Measurements from ENCODE around the gene ZNF239.

ZNF239 gene

DNA sequence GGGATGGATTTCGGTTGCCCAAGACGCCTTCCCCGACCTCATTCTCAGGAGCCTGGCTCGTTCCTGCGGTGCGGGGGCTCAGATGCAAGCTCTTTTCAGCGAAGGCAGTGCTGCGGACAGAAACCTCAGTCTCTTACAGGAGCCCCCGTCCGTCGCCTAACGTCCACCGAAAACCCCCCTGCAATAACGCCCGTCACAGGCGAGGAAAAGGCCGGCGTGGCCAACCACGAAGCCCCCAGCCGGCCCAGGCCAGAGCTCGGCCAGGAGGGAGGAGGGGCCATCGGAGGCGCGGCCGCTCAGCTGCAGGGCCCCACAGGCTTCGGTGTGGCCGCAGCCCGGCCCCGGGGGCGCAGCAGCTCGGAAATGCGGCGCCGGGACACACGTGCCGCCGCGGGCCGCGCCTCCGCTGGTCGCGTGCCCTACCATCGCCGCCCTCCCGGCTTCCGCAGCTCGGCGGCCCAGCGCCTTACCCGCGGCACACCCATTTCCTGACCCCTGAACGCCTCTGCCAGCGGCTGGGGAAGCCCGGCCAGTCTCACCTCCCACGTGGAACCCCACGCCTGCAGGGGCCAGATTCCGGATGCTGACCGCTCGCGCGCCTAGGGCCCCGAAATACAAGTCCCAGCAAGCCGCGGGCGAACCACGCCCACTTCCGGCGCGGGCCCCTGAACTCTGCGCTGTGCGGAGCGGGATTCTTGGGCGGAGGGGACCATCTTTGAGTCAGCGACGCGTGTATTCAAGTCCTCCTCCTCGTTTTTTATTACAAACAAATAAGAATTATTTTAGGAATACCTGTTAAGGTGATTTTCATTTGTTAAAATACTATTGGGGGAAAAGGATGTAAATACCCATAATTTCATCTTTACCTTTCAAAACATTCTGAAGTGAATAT lies at the start of gene ZNF239:
Gene ZNF239, minus strand, starts transcription at position 616 of the 892 bp plus-strand sequence. CDS start 16,537 bp downstream, outside the sequence.
- H3K4me3 ChIP-seq (ENCODE audit: control insufficient read depth, low read depth, low read length): peak within 1 kb of the TSS; percentile 69
- no peak for TF ChIP-seq CTCF (IDR thresholded peaks at IDR 0.05; ENCODE audit: control insufficient read depth, insufficient read depth, low read depth, low read length, missing control alignments)
- peak; percentile 43 for DNase-seq (ENCODE audit: low read depth)

- DNase-seq (ENCODE audit: low read depth): no peak
- no peak for TF ChIP-seq CTCF (IDR thresholded peaks at IDR 0.05; ENCODE audit: control insufficient read depth, insufficient read depth, low read depth, low read length, missing control alignments)
These were observed 48.9 kb upstream of the ZNF239 start for GRCh38 chr10:43623351-43623750.

DNA sequence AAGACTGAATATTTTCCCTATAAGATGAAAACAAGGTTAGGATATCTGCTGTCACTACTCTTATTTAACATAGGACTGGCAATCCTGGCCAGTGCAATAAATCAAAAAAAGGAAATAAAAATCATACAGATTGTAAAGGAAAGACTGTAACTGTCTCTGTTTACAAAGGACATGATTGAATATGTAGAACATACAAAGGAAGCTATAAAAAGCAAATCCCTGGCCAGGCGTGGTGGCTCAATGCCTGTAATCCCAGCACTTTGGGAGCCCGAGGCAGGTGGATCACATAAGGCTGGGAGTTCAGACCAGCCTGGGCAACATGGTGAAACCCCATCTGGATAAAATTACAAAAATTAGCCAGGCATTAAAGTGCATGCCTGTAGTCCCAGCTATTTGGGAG lies 47.6 kb upstream of the ZNF239 start:
- H3K4me3 ChIP-seq (ENCODE audit: control insufficient read depth, low read depth, low read length): no peak overlapping the region
- no peak for DNase-seq (ENCODE audit: low read depth)
- TF ChIP-seq CTCF (IDR thresholded peaks at IDR 0.05; ENCODE audit: control insufficient read depth, insufficient read depth, low read depth, low read length, missing control alignments): no peak

More at GRCh38 chr10:43623351-43623750, 48.9 kb upstream of the ZNF239 start:
- no peak overlapping the region for H3K4me3 ChIP-seq (ENCODE audit: control insufficient read depth, low read depth, low read length)

DNA sequence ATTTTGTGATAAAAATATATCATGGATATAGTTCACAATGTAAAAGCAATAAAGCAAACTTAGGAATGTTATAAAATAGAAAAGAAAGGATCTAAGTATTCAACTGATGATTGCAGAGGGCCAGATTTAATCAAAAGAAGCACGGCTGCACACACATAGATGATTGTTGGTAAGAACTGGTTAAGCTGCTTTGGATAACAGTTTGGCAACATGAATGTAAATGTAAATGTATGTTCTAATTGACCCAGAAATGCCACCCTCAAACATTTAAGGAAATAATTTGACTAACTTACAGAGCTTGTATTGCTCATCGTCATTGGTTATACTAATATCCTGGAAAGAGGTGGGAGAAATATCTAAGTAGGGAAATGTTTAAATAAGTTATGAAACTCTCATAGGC lies 45.0 kb upstream of the ZNF239 start:
- TF ChIP-seq CTCF (IDR thresholded peaks at IDR 0.05; ENCODE audit: control insufficient read depth, insufficient read depth, low read depth, low read length, missing control alignments): no peak
- no peak overlapping the region for H3K4me3 ChIP-seq (ENCODE audit: control insufficient read depth, low read depth, low read length)
- no peak for DNase-seq (ENCODE audit: low read depth)

DNA sequence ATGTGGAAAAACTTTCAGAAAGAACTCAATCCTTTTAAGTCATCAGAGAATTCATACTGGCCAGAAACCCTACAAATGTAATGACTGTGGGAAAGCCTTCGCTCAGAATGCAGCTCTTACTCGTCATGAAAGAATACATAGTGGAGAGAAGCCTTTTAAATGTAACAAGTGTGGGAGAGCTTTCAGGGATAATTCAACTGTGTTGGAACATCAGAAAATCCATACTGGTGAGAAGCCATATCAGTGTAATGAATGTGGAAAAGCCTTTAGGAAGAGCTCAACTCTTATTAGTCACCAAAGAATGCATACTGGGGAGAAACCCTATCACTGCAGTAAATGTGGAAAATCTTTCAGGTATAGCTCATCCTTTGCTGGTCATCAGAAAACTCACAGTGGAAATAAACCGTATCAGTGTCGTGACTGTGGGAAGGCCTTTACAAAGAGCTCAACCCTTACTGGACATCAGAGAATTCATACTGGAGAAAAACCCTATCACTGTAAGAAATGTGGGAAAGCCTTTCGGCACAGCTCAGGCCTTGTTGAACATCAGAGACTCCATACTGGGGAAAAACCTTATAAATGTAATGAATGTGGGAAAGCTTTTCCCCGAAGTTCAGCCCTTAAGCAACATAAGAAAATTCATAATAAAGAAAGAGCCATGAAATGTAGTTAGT lies 42.4 kb upstream of the ZNF239 start:
- no peak overlapping the region for H3K4me3 ChIP-seq (ENCODE audit: control insufficient read depth, low read depth, low read length)
- no peak for DNase-seq (ENCODE audit: low read depth)
- no peak for TF ChIP-seq CTCF (IDR thresholded peaks at IDR 0.05; ENCODE audit: control insufficient read depth, insufficient read depth, low read depth, low read length, missing control alignments)

GRCh38 chr10:43610636-43611035 lies 36.2 kb upstream of the ZNF239 start:
- no peak for DNase-seq (ENCODE audit: low read depth)
- no peak for TF ChIP-seq CTCF (IDR thresholded peaks at IDR 0.05; ENCODE audit: control insufficient read depth, insufficient read depth, low read depth, low read length, missing control alignments)
- no peak overlapping the region for H3K4me3 ChIP-seq (ENCODE audit: control insufficient read depth, low read depth, low read length)
